ENCODE results near the gene PCDHAC2.

The PCDHAC2 gene, protein sequence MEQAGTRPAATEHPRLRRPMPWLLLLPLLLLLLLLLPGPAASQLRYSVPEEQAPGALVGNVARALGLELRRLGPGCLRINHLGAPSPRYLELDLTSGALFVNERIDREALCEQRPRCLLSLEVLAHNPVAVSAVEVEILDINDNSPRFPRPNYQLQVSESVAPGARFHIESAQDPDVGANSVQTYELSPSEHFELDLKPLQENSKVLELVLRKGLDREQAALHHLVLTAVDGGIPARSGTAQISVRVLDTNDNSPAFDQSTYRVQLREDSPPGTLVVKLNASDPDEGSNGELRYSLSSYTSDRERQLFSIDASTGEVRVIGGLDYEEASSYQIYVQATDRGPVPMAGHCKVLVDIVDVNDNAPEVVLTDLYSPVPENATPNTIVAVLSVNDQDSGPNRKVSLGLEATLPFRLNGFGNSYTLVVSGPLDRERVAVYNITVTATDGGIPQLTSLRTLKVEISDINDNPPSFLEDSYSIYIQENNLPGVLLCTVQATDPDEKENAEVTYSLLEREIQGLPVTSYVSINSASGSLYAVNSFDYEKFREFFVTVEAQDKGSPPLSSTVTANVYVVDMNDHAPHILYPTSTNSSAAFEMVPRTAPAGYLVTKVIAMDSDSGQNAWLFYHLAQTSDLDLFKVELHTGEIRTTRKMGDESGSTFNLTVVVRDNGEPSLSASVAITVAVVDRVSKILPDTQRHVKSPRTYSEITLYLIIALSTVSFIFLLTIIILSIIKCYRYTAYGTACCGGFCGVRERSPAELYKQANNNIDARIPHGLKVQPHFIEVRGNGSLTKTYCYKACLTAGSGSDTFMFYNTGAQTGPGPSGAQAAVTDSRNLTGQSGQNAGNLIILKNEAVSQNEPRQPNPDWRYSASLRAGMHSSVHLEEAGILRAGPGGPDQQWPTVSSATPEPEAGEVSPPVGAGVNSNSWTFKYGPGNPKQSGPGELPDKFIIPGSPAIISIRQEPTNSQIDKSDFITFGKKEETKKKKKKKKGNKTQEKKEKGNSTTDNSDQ
- total RNA-seq, result 0 reads per million in 3 donors

DNA sequence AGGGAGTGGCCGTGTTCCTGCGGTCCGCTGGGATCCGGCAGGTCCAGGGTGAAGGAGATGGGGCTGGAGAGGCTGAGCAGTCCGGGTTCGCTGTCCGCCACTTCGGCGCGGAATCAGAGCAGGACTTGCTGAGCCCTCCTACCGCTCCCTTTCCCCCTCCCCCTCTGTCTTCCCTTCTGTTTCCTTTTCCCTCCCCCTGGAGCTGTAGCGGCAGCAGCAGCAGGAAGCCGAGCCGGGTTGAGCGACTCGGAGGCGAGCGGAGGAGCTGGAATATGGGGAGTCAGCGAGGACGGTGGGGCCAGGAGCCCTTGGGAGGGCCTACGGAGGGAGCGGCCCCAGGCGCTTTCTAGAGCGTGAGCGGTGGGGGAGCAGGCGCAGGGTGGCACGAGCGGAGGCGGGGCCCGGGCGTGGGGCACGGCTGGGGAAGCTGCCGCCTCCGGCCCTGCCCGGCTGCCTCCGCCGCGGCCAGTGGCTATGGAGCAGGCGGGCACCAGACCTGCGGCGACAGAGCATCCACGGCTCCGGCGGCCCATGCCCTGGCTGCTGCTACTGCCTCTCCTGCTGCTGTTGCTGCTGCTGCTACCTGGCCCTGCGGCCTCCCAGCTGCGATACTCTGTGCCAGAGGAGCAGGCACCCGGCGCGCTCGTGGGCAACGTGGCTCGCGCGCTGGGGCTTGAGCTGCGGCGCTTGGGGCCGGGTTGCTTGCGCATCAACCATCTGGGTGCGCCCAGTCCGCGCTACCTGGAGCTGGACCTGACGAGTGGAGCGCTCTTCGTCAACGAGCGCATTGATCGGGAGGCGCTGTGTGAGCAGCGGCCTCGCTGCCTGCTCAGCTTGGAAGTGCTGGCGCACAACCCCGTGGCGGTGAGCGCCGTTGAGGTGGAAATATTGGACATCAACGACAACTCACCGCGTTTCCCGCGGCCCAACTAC is at the start of gene PCDHAC2:
Gene PCDHAC2 (plus strand): TSS at position 184 of the 933 bp plus-strand sequence. CDS start 291 bp downstream, at position 475.
- H3K36me3 ChIP-seq (ENCODE audit: control insufficient read depth, insufficient read depth, low read length), result no peaks in the 10 kb centered on the region
- DNase-seq, result no peak
- H3K27me3 ChIP-seq (replicated peaks; ENCODE audit: control insufficient read depth, insufficient read depth, low read length, poor library complexity, severe bottlenecking), result peaks cover 5% of the 10 kb centered on the region
- no peaks in the 10 kb centered on the region for H3K4me1 ChIP-seq (ENCODE audit: control insufficient read depth, insufficient read depth, low read length, poor library complexity, severe bottlenecking)
- no peak within 1 kb of the TSS for H3K4me3 ChIP-seq (ENCODE audit: insufficient read depth, low read depth, low read length, poor library complexity, severe bottlenecking)
- H3K9me3 ChIP-seq (ENCODE audit: control insufficient read depth, low read length), result no peaks in the 10 kb centered on the region
- no peak within 1 kb of the TSS for H3K27ac ChIP-seq (ENCODE audit: insufficient read depth, low read length, poor library complexity, severe bottlenecking)

DNA sequence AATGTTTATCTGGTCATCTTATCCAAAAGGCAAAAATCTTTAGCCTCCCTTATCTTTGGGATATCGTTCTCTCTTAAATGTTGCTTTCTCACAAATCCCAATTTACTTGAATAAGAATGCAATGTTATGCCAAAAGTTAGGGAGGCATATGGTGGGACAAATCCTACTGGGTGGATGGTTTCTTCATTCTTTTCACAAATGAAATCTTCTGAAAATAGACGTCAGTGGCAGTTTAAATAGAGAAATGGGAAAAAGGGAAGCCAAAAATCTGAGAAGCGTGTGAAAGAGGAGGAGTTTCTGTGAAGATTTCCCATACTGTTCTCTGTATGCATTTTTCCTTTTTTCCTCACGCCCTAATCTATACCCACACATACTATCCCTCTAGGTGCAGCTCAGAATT is 42.7 kb upstream of the PCDHAC2 start:
- H3K36me3 ChIP-seq (ENCODE audit: control insufficient read depth, insufficient read depth, low read length), result no peaks in the 10 kb centered on the region
- DNase-seq, result no peak
- H3K4me3 ChIP-seq (ENCODE audit: insufficient read depth, low read depth, low read length, poor library complexity, severe bottlenecking), result no peak overlapping the region
- H3K4me1 ChIP-seq (ENCODE audit: control insufficient read depth, insufficient read depth, low read length, poor library complexity, severe bottlenecking), result peaks cover 5% of the 10 kb centered on the region
- no peak overlapping the region for H3K27ac ChIP-seq (ENCODE audit: insufficient read depth, low read length, poor library complexity, severe bottlenecking)
- peaks cover 13% of the 10 kb centered on the region for H3K27me3 ChIP-seq (replicated peaks; ENCODE audit: control insufficient read depth, insufficient read depth, low read length, poor library complexity, severe bottlenecking)
- no peaks in the 10 kb centered on the region for H3K9me3 ChIP-seq (ENCODE audit: control insufficient read depth, low read length)

DNA sequence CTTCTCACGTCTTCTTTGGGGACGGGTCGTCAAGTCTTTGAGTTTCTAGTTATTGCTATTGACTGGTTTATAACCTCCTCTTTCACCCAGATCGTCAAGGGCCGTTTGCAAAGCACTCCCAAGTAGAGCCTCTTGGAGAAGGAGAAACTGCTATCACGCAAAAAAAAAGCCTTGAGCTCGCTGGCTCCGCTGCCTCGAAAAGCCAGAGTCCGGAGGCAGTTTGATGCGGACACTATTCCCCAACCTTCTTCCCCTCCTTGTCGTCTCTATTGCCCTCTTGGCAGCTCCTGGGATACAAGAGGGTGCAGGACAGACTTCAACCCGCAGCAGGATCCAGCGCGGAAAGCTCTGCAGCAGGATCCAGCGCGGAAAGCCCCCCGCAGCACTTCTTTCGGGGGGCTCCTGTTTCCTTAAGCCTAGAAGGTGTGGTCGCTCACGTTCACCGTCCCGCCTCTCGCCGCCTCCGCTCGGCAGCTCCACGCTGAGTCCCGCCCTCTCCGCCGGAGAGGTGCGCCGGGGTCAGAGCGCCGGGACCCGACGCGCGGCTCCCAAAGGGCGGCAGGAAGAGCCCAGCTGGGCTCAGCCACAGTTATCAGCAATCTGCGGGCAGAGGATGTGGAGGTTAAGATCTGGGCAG is 40.4 kb upstream of the PCDHAC2 start, which contains the start of gene PCDHAC1:
Gene PCDHAC1 (plus strand): TSS at position 494 of the 637 bp plus-strand sequence. CDS start 594 bp downstream, outside the sequence.
- peak within 1 kb of the TSS; percentile 39 for H3K4me3 ChIP-seq (ENCODE audit: insufficient read depth, low read depth, low read length, poor library complexity, severe bottlenecking)
- H3K27ac ChIP-seq (ENCODE audit: insufficient read depth, low read length, poor library complexity, severe bottlenecking), result no peak within 1 kb of the TSS
- H3K9me3 ChIP-seq (ENCODE audit: control insufficient read depth, low read length), result no peaks in the 10 kb centered on the region
- H3K36me3 ChIP-seq (ENCODE audit: control insufficient read depth, insufficient read depth, low read length), result no peaks in the 10 kb centered on the region
- H3K27me3 ChIP-seq (replicated peaks; ENCODE audit: control insufficient read depth, insufficient read depth, low read length, poor library complexity, severe bottlenecking), result peaks cover 13% of the 10 kb centered on the region
- no peak for DNase-seq
- H3K4me1 ChIP-seq (ENCODE audit: control insufficient read depth, insufficient read depth, low read length, poor library complexity, severe bottlenecking), result peaks cover 5% of the 10 kb centered on the region

DNA sequence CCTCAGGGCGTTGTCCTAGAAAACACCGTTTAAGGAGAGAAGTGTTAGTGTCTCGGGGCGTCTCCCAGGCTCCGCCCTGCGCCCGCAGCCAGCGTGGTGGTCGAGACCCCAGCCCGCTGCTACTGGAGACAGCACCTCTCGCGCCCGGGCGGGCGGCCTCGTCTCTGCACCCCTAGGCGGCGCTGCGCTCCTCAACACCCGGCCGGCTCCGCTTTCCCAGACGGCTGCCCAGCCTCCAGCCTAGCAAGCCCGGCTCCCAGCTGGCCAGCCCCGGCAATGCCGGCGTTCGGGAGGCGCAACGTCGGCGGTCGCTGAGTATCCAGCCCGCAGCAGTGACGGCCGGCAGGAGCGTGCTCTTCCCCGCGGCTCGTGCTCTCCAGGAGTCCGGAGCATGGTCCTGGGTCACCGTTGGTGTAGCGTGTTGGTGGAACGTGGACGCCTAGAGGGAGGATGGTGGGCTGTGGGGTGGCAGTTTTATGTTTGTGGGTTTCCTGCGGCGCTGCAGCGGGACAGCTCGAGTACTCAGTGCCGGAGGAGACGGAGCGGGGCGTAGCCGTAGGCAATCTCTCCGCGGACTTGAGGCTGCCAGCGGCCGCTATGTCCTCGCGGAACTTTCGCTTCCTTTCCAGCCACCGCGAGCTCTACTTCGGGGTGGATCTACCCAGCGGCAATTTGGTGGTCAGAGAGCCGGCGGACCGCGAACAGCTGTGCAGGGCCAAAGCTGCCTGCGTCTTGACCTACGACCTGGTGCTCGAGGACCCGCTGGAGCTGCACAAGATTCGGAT is 39.6 kb upstream of the PCDHAC2 start:
- H3K4me1 ChIP-seq (ENCODE audit: control insufficient read depth, insufficient read depth, low read length, poor library complexity, severe bottlenecking), result peaks cover 5% of the 10 kb centered on the region
- H3K36me3 ChIP-seq (ENCODE audit: control insufficient read depth, insufficient read depth, low read length), result no peaks in the 10 kb centered on the region
- DNase-seq, result peak in 1 of 3 donors; percentile 5
- H3K4me3 ChIP-seq (ENCODE audit: insufficient read depth, low read depth, low read length, poor library complexity, severe bottlenecking), result peak overlapping the region; percentile 39
- H3K27ac ChIP-seq (ENCODE audit: insufficient read depth, low read length, poor library complexity, severe bottlenecking), result no peak overlapping the region
- H3K27me3 ChIP-seq (replicated peaks; ENCODE audit: control insufficient read depth, insufficient read depth, low read length, poor library complexity, severe bottlenecking), result peaks cover 13% of the 10 kb centered on the region
- no peaks in the 10 kb centered on the region for H3K9me3 ChIP-seq (ENCODE audit: control insufficient read depth, low read length)

DNA sequence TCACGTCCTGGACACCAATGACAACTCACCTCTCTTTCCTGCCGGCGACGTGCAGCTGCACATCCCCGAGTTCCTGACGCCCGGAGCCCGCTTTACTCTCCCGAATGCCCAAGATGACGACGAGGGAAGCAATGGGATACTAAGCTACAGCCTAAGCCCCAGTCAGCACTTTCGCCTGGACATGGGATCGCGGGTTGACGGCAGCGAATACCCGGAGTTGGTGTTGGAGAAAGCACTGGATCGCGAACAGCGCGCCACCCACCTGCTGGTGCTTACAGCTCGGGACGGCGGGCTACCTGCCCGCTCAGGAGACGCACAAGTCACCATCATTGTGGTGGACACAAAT is 39.1 kb upstream of the PCDHAC2 start:
- H3K27me3 ChIP-seq (replicated peaks; ENCODE audit: control insufficient read depth, insufficient read depth, low read length, poor library complexity, severe bottlenecking), result peaks cover 13% of the 10 kb centered on the region
- DNase-seq, result no peak
- no peaks in the 10 kb centered on the region for H3K36me3 ChIP-seq (ENCODE audit: control insufficient read depth, insufficient read depth, low read length)
- peak overlapping the region; percentile 39 for H3K4me3 ChIP-seq (ENCODE audit: insufficient read depth, low read depth, low read length, poor library complexity, severe bottlenecking)
- peaks cover 5% of the 10 kb centered on the region for H3K4me1 ChIP-seq (ENCODE audit: control insufficient read depth, insufficient read depth, low read length, poor library complexity, severe bottlenecking)
- H3K27ac ChIP-seq (ENCODE audit: insufficient read depth, low read length, poor library complexity, severe bottlenecking), result no peak overlapping the region
- H3K9me3 ChIP-seq (ENCODE audit: control insufficient read depth, low read length), result no peaks in the 10 kb centered on the region

DNA sequence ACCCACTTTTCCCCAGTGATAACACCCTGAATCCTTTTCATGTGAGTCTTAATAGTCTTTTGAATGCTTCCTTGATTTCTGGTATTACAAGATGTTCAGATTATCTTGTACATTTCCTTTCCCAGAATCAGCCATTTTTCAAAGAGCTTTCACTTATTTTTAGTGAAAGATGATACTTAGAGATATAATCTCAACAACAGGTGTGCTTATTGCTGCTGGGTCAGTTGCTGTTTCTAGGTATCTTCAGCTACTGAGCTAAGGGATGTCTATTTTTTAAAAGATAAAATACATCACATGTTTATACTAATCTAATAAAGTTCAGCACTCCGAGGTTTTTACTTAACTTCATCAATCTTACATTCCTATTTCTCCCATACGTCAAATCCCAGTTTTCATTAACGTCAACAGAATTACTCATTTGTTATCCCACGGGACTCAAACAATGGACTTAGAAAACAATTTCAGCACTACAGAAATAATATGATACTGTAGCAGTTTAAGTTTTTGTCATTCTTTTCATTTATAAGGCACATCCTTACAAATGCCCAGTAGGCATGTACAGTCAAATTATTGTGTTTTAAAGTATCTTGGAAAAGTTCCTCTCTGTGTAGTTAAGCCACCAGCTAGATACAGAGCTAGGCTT is 31.2 kb upstream of the PCDHAC2 start:
- no peaks in the 10 kb centered on the region for H3K4me1 ChIP-seq (ENCODE audit: control insufficient read depth, insufficient read depth, low read length, poor library complexity, severe bottlenecking)
- no peaks in the 10 kb centered on the region for H3K27me3 ChIP-seq (replicated peaks; ENCODE audit: control insufficient read depth, insufficient read depth, low read length, poor library complexity, severe bottlenecking)
- no peak for DNase-seq
- H3K4me3 ChIP-seq (ENCODE audit: insufficient read depth, low read depth, low read length, poor library complexity, severe bottlenecking), result no peak overlapping the region
- H3K27ac ChIP-seq (ENCODE audit: insufficient read depth, low read length, poor library complexity, severe bottlenecking), result no peak overlapping the region
- no peaks in the 10 kb centered on the region for H3K36me3 ChIP-seq (ENCODE audit: control insufficient read depth, insufficient read depth, low read length)
- H3K9me3 ChIP-seq (ENCODE audit: control insufficient read depth, low read length), result no peaks in the 10 kb centered on the region

DNA sequence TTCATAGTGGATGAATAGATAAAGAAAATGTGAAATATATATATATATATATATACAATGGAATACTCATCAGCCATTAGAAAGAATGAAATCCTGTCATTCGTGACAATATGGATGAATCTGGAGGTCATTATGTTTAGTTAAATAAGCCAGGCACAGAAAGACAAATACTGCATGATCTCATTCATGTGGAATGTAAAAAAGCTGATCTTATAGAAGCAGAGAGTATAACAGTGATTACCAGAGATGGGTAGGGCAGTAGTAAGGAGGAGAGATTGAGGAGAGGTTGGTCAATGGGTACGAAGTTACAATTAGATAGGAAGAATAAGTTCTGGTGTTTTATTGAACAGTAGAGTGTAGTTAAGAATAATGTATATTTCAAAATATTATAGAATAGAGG is 19.7 kb upstream of the PCDHAC2 start:
- H3K9me3 ChIP-seq (ENCODE audit: control insufficient read depth, low read length), result no peaks in the 10 kb centered on the region
- no peaks in the 10 kb centered on the region for H3K27me3 ChIP-seq (replicated peaks; ENCODE audit: control insufficient read depth, insufficient read depth, low read length, poor library complexity, severe bottlenecking)
- H3K4me1 ChIP-seq (ENCODE audit: control insufficient read depth, insufficient read depth, low read length, poor library complexity, severe bottlenecking), result no peaks in the 10 kb centered on the region
- no peak for DNase-seq
- H3K36me3 ChIP-seq (ENCODE audit: control insufficient read depth, insufficient read depth, low read length), result no peaks in the 10 kb centered on the region
- no peak overlapping the region for H3K4me3 ChIP-seq (ENCODE audit: insufficient read depth, low read depth, low read length, poor library complexity, severe bottlenecking)
- no peak overlapping the region for H3K27ac ChIP-seq (ENCODE audit: insufficient read depth, low read length, poor library complexity, severe bottlenecking)

DNA sequence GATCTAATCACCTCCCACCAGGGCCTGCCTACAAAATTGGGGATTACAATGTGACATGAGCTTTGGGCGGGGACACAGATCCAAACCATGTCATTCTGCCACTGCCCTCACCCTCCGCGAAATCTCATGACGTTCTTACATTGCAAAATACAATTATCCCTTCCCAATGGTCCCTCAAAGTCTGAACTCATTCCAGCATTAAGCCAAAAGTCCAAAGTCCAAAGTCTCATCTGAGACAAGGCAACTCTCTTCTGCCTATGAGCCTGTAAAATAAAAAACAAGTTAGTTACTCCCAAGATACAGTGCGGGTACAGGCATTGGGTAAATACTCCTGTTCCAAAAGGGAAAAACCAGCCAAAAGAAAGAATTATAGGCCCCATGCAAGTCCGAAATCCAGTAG is 14.6 kb upstream of the PCDHAC2 start:
- no peaks in the 10 kb centered on the region for H3K27me3 ChIP-seq (replicated peaks; ENCODE audit: control insufficient read depth, insufficient read depth, low read length, poor library complexity, severe bottlenecking)
- H3K9me3 ChIP-seq (ENCODE audit: control insufficient read depth, low read length), result no peaks in the 10 kb centered on the region
- no peak overlapping the region for H3K4me3 ChIP-seq (ENCODE audit: insufficient read depth, low read depth, low read length, poor library complexity, severe bottlenecking)
- H3K27ac ChIP-seq (ENCODE audit: insufficient read depth, low read length, poor library complexity, severe bottlenecking), result no peak overlapping the region
- no peaks in the 10 kb centered on the region for H3K36me3 ChIP-seq (ENCODE audit: control insufficient read depth, insufficient read depth, low read length)
- no peak for DNase-seq
- H3K4me1 ChIP-seq (ENCODE audit: control insufficient read depth, insufficient read depth, low read length, poor library complexity, severe bottlenecking), result no peaks in the 10 kb centered on the region
